K562 (cell line): ENCODE results near the gene PTH2. TPM values are rescaled to one million over a fixed set of nuclear protein-coding genes. Genes with fewer than 3 reads are reported as not detected.
A peak's percentile ranks its signal among the peaks of the same experiment; 100 is the strongest.

Experiments
- ATAC-seq: fragments of 200-7000 bp; cut with Tn5 transposase; 3 replicates; pipeline ENCODE4 v1.9.1; 2020; ENCODE audit warnings: moderate library complexity
- BruUV-seq: library from RNA; stranded (reverse); fragments of 400-500 nt; replicated peaks from 2 replicates; lab custom pipeline; 2021; lab: Mats Ljungman, UMichigan
- CTCF ChIA-PET: fragments of 300-600 bp; formaldehyde crosslinking; extraction: SDS; loops from one replicate; lab custom pipeline; 2021; ENCODE audit warnings: low intra/inter-chr PET ratio; lab: Yijun Ruan, JAX
- POLR2A ChIA-PET: fragments of 300-600, 350-650 bp; sonication (Branson Sonifier 250); formaldehyde crosslinking; extraction: SDS; loops from one replicate; lab custom pipeline; 2021; ENCODE audit warnings: antibody characterized with exemption, inconsistent platforms; lab: Yijun Ruan, JAX
- DNase-seq, 4 experiments: peaks; one replicate each; pipeline versions ENCODE4 v3.0.0 to v3.0.0-alpha.2; 2011 to 2018; ENCODE audit warnings: low spot score in 3 of 4, mixed read lengths in 3 of 4; ENCODE audit errors: extremely low read depth in 1 of 4
- FAIRE-seq: peaks from 2 replicates; lab custom pipeline; 2011; peaks lifted over from hg19 to GRCh38; lab: Jason Lieb, UNC
- H2AFZ ChIP-seq: 2 replicates; pipeline ENCODE4 v1.6.0; 2011; ENCODE audit warnings: low read depth, low read length, control low read depth, inconsistent platforms
- H3K27ac ChIP-seq: fragments of 200-600 bp; 3 replicates; pipeline ENCODE4 v1.8.0; 2011; ENCODE audit warnings: low read depth, mild to moderate bottlenecking, control low read depth, inconsistent platforms, low read length, moderate library complexity, mixed read lengths; ENCODE audit errors: extremely low read depth
- H3K27me3 ChIP-seq, 2 experiments: fragments of 300-600 bp in 1 of 2; 2 replicates in 1 of 2; 3 replicates in 1 of 2; pipeline versions ENCODE4 v1.6.0 to v1.8.0; 2011; ENCODE audit warnings: inconsistent platforms in 2 of 2, low read length in 2 of 2, mild to moderate bottlenecking in 1 of 2, mixed read lengths in 1 of 2, moderate library complexity in 1 of 2; ENCODE audit not compliant: control insufficient read depth in 2 of 2, insufficient read depth in 2 of 2
- H3K36me3 ChIP-seq: fragments of 300-600 bp; 3 replicates; pipeline ENCODE4 v1.8.0; 2011; ENCODE audit warnings: mild to moderate bottlenecking, low read length, inconsistent platforms; ENCODE audit not compliant: control insufficient read depth, insufficient read depth
- H3K4me1 ChIP-seq, 2 experiments: fragments of 200-600 bp in 1 of 2; replicated peaks in 1 of 2; 2 replicates in 1 of 2; 3 replicates in 1 of 2; pipeline versions ENCODE4 v1.5.1 to v1.8.0; 2011; ENCODE audit warnings: inconsistent platforms in 2 of 2, low read length in 2 of 2, mild to moderate bottlenecking in 1 of 2, mixed read lengths in 1 of 2, moderate library complexity in 1 of 2; ENCODE audit not compliant: control insufficient read depth in 2 of 2, insufficient read depth in 2 of 2
- H3K4me2 ChIP-seq: 2 replicates; pipeline ENCODE4 v1.6.1; 2011; ENCODE audit warnings: low read length, control low read depth, inconsistent platforms, mixed read lengths; ENCODE audit not compliant: insufficient read depth
- H3K4me3 ChIP-seq: fragments of 200-600 bp; sonication (generic), shearing (Covaris generic); 2 replicates; pipeline ENCODE4 v1.5.1; 2016; ENCODE audit warnings: control low read depth, inconsistent platforms
- H3K79me2 ChIP-seq: fragments of 200-600 bp; 3 replicates; pipeline ENCODE4 v1.8.0; 2011; ENCODE audit warnings: low read length, inconsistent platforms; ENCODE audit not compliant: control insufficient read depth, insufficient read depth
- H3K9ac ChIP-seq, 2 experiments: 2 replicates each; pipeline versions ENCODE4 v1.6.0 to v1.6.1; 2011; ENCODE audit warnings: low read depth in 2 of 2, low read length in 2 of 2, control low read depth in 1 of 2, inconsistent platforms in 1 of 2, mild to moderate bottlenecking in 1 of 2, mixed read lengths in 1 of 2; ENCODE audit not compliant: insufficient read depth in 1 of 2
- H3K9me1 ChIP-seq: one replicate; pipeline ENCODE4 v1.6.0; 2011; ENCODE audit warnings: inconsistent platforms, mild to moderate bottlenecking, low read length, moderate library complexity; ENCODE audit not compliant: control insufficient read depth, insufficient read depth
- H3K9me3 ChIP-seq: replicated peaks from 2 replicates; pipeline ENCODE4 v1.5.1; 2011; ENCODE audit warnings: low read depth, low read length, inconsistent platforms; ENCODE audit not compliant: control insufficient read depth, insufficient read depth
- H4K20me1 ChIP-seq: replicated peaks from 2 replicates; pipeline ENCODE4 v1.6.1; 2011; ENCODE audit warnings: low read length, inconsistent platforms, mixed read lengths; ENCODE audit not compliant: control insufficient read depth, insufficient read depth
- CBX3 ChIP-seq, 2 experiments: IDR thresholded peaks; 1 replicate in 1 of 2; 2 replicates in 1 of 2; pipeline ENCODE4 v1.6.1; 2012; ENCODE audit warnings: inconsistent platforms in 2 of 2, low read length in 2 of 2, borderline replicate concordance in 1 of 2, control low read depth in 1 of 2
- KLF6 ChIP-seq: fragments of 250-450 bp; sonication (Bioruptor Pico); IDR thresholded peaks from 2 replicates; pipeline ENCODE4 v1.4.0; 2020; ENCODE audit warnings: mild to moderate bottlenecking, moderate library complexity, borderline replicate concordance
- TRIM24 ChIP-seq, 2 experiments: fragments of 450-650 bp; IDR thresholded peaks; 2 replicates each; pipeline ENCODE4 v1.6.1; 2016
- TRIM28 ChIP-seq: fragments of 450-650 bp; IDR thresholded peaks from 2 replicates; pipeline ENCODE4 v1.6.1; 2017
- WGBS: fragments of 100-300 bp; shearing (Covaris generic); methylation state at CpG from one replicate; pipeline ENCODE4 v1.1.6; 2016; ENCODE audit warnings: low coverage, mixed read lengths; ENCODE audit not compliant: insufficient coverage; ENCODE audit errors: missing lambda C conversion rate; 5-methylcytosine and 5-hydroxymethylcytosine counted together
- in situ Hi-C: fragments of 300-500 bp; cut with MboI; formaldehyde crosslinking; loops from 4 replicates; pipeline ENCODE4 v1.15.0; 2018; ENCODE audit warnings: inconsistent platforms, mixed read lengths
- intact Hi-C: fragments of 100-400 bp; cut with micrococcal nuclease; formaldehyde crosslinking; loops from 2 replicates; pipeline ENCODE4 v1.14.2; 2022
- polyA plus RNA-seq, 8 experiments: library from polyadenylated mRNA; depleted of rRNA in 4 of 8; stranded (reverse) in 5 of 8; unstranded in 3 of 8; fragments of >200 nt; fragmentation: Nextera tagmentation in 2 of 8; fragmentation: Illumina TruSeq in 1 of 8; extraction: Ambion mirVana in 2 of 8; extraction: Trizol in 1 of 8; gene quantifications; 2 replicates each; pipeline versions ENCODE4 v1.2.1 to v1.2.3, GENCODE V29; 2011 to 2014; ENCODE audit warnings: inconsistent platforms in 1 of 8, missing spikeins in 1 of 8
- total RNA-seq, 7 experiments: library from RNA; depleted of rRNA in 6 of 7; stranded (reverse); fragments of >200 nt in 6 of 7; fragmentation: Illumina TruSeq in 2 of 7; extraction: Trizol in 2 of 7; gene quantifications; 2 replicates each; pipeline versions ENCODE4 v1.2.1 to v1.2.3, GENCODE V29; 2011 to 2021; ENCODE audit warnings: low replicate concordance in 1 of 7
- TF ChIP-seq, protein P1 (sequence below): fragments of 250-450 bp; sonication (Bioruptor Pico); IDR thresholded peaks from 2 replicates; pipeline ENCODE4 v1.4.0; 2020; ENCODE audit warnings: mild to moderate bottlenecking, moderate library complexity

The PTH2 gene
- total and polyA plus RNA-seq, 9 of the 15 experiments (the other 6 are each of a cell fraction or from before 2014, with no cell fraction given), result 1.3 TPM; not detected in 8

GRCh38 chr19:49382639-49383038 is 40.6 kb downstream of the PTH2 start:
- in situ Hi-C loops (no loop called here), intact Hi-C loops (no loop called here)
- ChIA-PET CTCF (no interaction called here), POLR2A (interaction anchor here (0.6 kb wide), 1 partner anchor 46 kb away, joined by 3 read pairs; no protein-coding TSS in a partner anchor)
- Histone ChIP-seq H3K79me2 (no peaks in the 10 kb centered on the region), H3K9me1 (no peaks in the 10 kb centered on the region), H3K27me3 (no peaks in the 10 kb centered on the region), H3K9me3 (peaks cover 6% of the 10 kb centered on the region), H3K4me1 (peaks cover 0 to 2% of the 10 kb centered on the region in 2 experiments; a peak in 2 of 5 replicates), H3K27ac (no peak overlapping the region), H3K36me3 (no peaks in the 10 kb centered on the region), H2AFZ (no peak overlapping the region), H3K9ac (no peak overlapping the region), H3K4me3 (no peak overlapping the region), H3K4me2 (no peak overlapping the region), H4K20me1 (no peaks in the 10 kb centered on the region)
- WGBS, result 44% methylated on average over 5 of the region's 5 CpGs
- FAIRE-seq (no peak), ATAC-seq (no peak), DNase-seq (no peak)
- TF ChIP-seq CBX3 (IDR thresholded peaks at IDR 0.05; ENCODE audit: borderline replicate concordance in 1 of 2, low read length in 2 of 2) (peak in 1 of 2 experiments; percentile 46; a peak in 1 of 3 replicates), TRIM28 (peak; percentile 62; the same call in 1 of the 2 replicates), KLF6 (no peak), TRIM24 (IDR thresholded peaks at IDR 0.05) (0 out of 4 replicates have a peak, but pooled peaks of 1 of the 2 experiments have one; percentile 15)
- TF ChIP-seq, protein P1, sequence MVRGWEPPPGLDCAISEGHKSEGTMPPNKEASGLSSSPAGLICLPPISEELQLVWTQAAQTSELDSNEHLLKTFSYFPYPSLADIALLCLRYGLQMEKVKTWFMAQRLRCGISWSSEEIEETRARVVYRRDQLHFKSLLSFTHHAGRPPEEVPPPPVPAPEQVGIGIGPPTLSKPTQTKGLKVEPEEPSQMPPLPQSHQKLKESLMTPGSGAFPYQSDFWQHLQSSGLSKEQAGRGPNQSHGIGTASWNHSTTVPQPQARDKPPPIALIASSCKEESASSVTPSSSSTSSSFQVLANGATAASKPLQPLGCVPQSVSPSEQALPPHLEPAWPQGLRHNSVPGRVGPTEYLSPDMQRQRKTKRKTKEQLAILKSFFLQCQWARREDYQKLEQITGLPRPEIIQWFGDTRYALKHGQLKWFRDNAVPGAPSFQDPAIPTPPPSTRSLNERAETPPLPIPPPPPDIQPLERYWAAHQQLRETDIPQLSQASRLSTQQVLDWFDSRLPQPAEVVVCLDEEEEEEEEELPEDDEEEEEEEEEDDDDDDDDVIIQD, result no peak
- BruUV-seq, result no TSS peak
